Sigmoid colon (tissue), 7 donors: Measurements from ENCODE around the gene H6PD. TPM values are rescaled to one million over a fixed set of nuclear protein-coding genes. Genes with fewer than 3 reads are reported as not detected.

ENCODE experiments used
- DNase-seq: peaks from one replicate; pipeline ENCODE4 v3.0.0-alpha.2; 2019
- H3K27ac ChIP-seq, 4 donors: fragments of 200-600 bp; sonication (generic); one replicate each; pipeline ENCODE4 v1.5.1; 2016 to 2019; ENCODE audit warnings: mild to moderate bottlenecking in 1 of 4
- H3K27me3 ChIP-seq, 3 donors: fragments of 200-600 bp; sonication (generic); one replicate each; pipeline ENCODE4 v1.5.1; 2019; ENCODE audit warnings: mild to moderate bottlenecking in 1 of 3
- H3K36me3 ChIP-seq, 4 donors: fragments of 200-600 bp; sonication (generic); one replicate each; pipeline ENCODE4 v1.5.1; 2016 to 2019
- H3K4me1 ChIP-seq, 4 donors: fragments of 200-600 bp; sonication (generic); one replicate each; pipeline ENCODE4 v1.5.1; 2017 to 2019
- H3K4me3 ChIP-seq, 4 donors: fragments of 200-600 bp; sonication (generic); one replicate each; pipeline ENCODE4 v1.5.1; 2017 to 2019; ENCODE audit warnings: mild to moderate bottlenecking in 2 of 4, moderate library complexity in 1 of 4
- H3K9me3 ChIP-seq, 4 donors: fragments of 200-600 bp in 3 of 4; sonication (generic) in 3 of 4; one replicate each; pipeline versions ENCODE4 v1.5.1 to v1.6.1; 2013 to 2019
- EP300 ChIP-seq, 4 donors: sonication (generic); formaldehyde crosslinking; IDR thresholded peaks; one replicate each; pipeline ENCODE4 v1.6.1; 2017; ENCODE audit warnings: antibody characterized with exemption in 4 of 4
- POLR2A ChIP-seq, 2 donors: fragments of 450-650 bp; IDR thresholded peaks; one replicate each; pipeline ENCODE4 v1.6.1; 2016; ENCODE audit warnings: antibody characterized with exemption in 2 of 2, mild to moderate bottlenecking in 2 of 2, moderate library complexity in 2 of 2
- POLR2AphosphoS5 ChIP-seq, 4 donors: sonication (generic); formaldehyde crosslinking; IDR thresholded peaks; one replicate each; pipeline ENCODE4 v1.6.1; 2017; ENCODE audit warnings: antibody characterized with exemption in 4 of 4
- WGBS, 2 donors: extraction: QIAGEN DNeasy Blood & Tissue Kit; methylation state at CpG; one replicate each; pipeline ENCODE4 v1.1.7; 2013; 5-methylcytosine and 5-hydroxymethylcytosine counted together
- intact Hi-C: fragments of 100-400 bp; cut with DNase I; formaldehyde crosslinking; loops from one replicate; pipeline ENCODE4 v1.15.1; 2023
- polyA plus RNA-seq, 3 donors: library from polyadenylated mRNA; stranded (reverse); fragments of 200-250 nt; gene quantifications; one replicate each; pipeline ENCODE4 v1.2.3, GENCODE V29; 2013
- total RNA-seq, 4 donors: library from RNA; depleted of rRNA; stranded (reverse); fragments of >200 nt; gene quantifications; one replicate each; pipeline ENCODE4 v1.1.0, GENCODE V29; 2016
- TF ChIP-seq, protein P1 (sequence below), 4 experiments: fragments of 450-650 bp in 3 of 4; fragments of 200-600 bp in 1 of 4; IDR thresholded peaks; one replicate each; pipeline ENCODE4 v1.5.1; 2016 to 2019; ENCODE audit warnings: antibody characterized with exemption in 4 of 4, mild to moderate bottlenecking in 3 of 4, moderate library complexity in 2 of 4
- donor health status: healthy with polysubstance abuse.
- donor health status: Bipolar disorder and iron deficiency.
- donor health status: healthy.

H6PD gene
- total and polyA plus RNA-seq, 7 donors = 2.8 to 34.3 (median 23.2) TPM

DNA sequence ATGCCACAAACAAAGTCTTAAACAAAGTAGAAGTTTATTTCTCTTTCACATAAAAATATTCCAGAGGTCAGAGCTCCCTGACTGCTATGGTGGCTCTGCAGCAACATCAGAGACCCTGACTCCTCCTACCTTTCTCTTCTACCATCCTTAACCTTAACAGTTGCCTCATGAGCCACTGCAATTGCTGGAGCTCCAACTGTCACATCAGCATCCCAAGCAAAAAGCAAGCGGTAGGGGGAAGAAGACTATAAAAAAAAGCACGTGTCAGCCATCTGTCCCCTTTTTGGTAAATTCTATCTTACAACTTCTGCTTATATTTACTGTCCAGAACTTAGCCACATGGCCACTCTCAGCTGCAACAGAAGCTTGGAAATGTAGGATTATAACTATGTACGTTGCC, 21.8 kb upstream of the H6PD start:
- Histone ChIP-seq H3K4me3 (no peak overlapping the region), H3K27ac (no peak overlapping the region), H3K9me3 (no peaks in the 10 kb centered on the region), H3K27me3 (peaks cover 0 to 26% (median 3%) of the 10 kb centered on the region in 3 donors), H3K36me3 (no peaks in the 10 kb centered on the region), H3K4me1 (no peaks in the 10 kb centered on the region)
- DNase-seq = no peak
- TF ChIP-seq POLR2AphosphoS5 (IDR thresholded peaks at IDR 0.05) (no peak), EP300 (IDR thresholded peaks at IDR 0.05) (no peak), POLR2A (IDR thresholded peaks at IDR 0.05) (no peak)
- TF ChIP-seq, protein P1, sequence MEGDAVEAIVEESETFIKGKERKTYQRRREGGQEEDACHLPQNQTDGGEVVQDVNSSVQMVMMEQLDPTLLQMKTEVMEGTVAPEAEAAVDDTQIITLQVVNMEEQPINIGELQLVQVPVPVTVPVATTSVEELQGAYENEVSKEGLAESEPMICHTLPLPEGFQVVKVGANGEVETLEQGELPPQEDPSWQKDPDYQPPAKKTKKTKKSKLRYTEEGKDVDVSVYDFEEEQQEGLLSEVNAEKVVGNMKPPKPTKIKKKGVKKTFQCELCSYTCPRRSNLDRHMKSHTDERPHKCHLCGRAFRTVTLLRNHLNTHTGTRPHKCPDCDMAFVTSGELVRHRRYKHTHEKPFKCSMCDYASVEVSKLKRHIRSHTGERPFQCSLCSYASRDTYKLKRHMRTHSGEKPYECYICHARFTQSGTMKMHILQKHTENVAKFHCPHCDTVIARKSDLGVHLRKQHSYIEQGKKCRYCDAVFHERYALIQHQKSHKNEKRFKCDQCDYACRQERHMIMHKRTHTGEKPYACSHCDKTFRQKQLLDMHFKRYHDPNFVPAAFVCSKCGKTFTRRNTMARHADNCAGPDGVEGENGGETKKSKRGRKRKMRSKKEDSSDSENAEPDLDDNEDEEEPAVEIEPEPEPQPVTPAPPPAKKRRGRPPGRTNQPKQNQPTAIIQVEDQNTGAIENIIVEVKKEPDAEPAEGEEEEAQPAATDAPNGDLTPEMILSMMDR (IDR thresholded peaks at IDR 0.05) = no peak
- 77 to 80% methylated on average over 3 of the region's 3 CpGs for WGBS, 2 donors
- intact Hi-C loops = no loop called here

DNA sequence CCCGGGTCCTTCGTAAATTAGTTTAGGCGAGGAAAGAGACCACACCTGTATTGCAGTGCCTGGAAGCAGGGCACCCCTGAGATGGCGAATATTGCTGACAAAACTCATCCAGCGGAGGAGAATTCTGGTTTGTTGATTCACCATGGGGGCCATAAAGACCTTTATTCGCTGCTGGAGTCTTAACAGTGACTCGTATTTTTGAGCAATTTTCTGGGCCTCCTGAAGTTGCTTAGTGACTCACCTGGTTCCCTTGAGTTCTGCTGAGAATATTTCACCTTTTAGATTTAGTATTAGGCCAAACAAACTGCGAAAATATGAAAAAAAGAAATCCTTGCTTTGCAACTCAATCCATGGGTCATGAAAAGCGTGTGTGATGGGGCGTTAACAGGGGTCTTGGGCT, 20.6 kb upstream of the H6PD start:
- H3K9me3 ChIP-seq = no peaks in the 10 kb centered on the region
- no peaks in the 10 kb centered on the region for H3K4me1 ChIP-seq
- 84 to 88% methylated on average over 10 of the region's 10 CpGs for WGBS, 2 donors
- peaks cover 0 to 19% (median 3%) of the 10 kb centered on the region in 3 donors for H3K27me3 ChIP-seq
- H3K27ac ChIP-seq = no peak overlapping the region
- TF ChIP-seq POLR2A (IDR thresholded peaks at IDR 0.05) (no peak), POLR2AphosphoS5 (IDR thresholded peaks at IDR 0.05) (no peak), EP300 (IDR thresholded peaks at IDR 0.05) (no peak)
- TF ChIP-seq, protein P1 (IDR thresholded peaks at IDR 0.05) = no peak
- no peak overlapping the region for H3K4me3 ChIP-seq
- DNase-seq = no peak
- H3K36me3 ChIP-seq = no peaks in the 10 kb centered on the region
- intact Hi-C loops = no loop called here

DNA sequence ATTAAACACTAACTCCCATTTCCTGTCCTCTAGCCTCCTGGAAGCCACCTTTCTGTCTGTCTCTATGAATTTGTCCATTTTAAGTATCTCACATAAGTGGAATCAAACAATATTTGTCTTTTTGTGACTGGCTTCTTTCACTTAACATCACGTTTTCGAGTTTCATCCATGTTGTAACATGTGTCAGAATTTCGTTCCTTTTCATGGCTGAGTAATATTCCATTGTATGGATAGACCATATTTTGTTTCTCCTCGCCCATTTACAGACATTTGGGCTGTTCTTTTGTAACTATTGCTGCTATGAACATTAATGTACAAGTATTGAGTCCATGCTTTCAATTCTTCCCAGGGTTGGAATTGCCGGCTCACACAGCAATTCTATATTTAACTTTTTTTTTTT, 15.7 kb upstream of the H6PD start:
- intact Hi-C loops = no loop called here
- no peak overlapping the region for H3K27ac ChIP-seq
- DNase-seq = no peak
- no peaks in the 10 kb centered on the region for H3K9me3 ChIP-seq
- 69 to 70% methylated on average over 5 of the region's 5 CpGs for WGBS, 2 donors
- H3K27me3 ChIP-seq = no peaks in the 10 kb centered on the region
- no peaks in the 10 kb centered on the region for H3K4me1 ChIP-seq
- no peak overlapping the region for H3K4me3 ChIP-seq
- H3K36me3 ChIP-seq = no peaks in the 10 kb centered on the region
- TF ChIP-seq, protein P1 (IDR thresholded peaks at IDR 0.05) = no peak
- TF ChIP-seq EP300 (IDR thresholded peaks at IDR 0.05) (no peak), POLR2AphosphoS5 (IDR thresholded peaks at IDR 0.05) (no peak), POLR2A (IDR thresholded peaks at IDR 0.05) (no peak)

DNA sequence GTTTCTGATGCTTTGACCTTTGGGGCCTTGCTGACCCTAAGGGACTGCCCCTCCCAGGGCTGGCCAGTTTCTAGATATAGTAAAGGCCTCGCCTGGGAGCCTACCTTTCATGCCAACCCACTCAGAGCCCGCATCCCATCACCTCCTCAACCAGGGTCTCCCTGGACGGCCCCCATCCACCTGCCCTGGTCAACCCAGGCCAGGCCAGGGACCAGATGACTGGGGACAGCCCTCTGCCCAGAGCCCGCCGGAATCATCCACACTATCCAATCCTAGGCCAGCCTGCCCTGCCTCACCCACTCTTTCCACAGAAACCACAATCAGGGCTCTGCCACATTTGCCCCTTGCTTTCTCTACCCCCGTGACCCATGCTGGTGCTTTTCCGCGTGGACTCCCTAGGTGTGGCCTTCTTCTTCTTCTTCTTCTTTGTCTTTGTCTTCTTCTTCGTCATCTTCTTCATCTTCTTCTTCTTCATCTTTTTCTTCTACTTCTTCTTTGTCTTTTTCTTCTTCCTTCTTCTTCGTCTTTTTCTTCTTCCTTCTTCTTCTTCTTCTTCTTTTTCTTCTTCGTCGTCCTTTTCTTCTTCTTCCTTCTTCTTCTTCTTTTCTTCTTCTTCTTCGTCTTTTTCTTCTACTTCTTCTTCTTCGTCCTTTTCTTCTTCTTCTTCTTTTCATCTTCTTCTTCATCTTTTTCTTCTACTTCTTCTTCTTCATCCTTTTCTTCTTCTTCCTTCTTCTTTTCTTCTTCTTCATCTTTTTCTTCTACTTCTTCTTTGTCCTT, 11.5 kb upstream of the H6PD start:
- Histone ChIP-seq H3K4me1 (no peaks in the 10 kb centered on the region), H3K27me3 (no peaks in the 10 kb centered on the region), H3K27ac (no peak overlapping the region), H3K4me3 (no peak overlapping the region), H3K36me3 (no peaks in the 10 kb centered on the region), H3K9me3 (no peaks in the 10 kb centered on the region)
- no peak for DNase-seq
- 83 to 93% methylated on average over 14 of the region's 14 CpGs for WGBS, 2 donors
- intact Hi-C loops = no loop called here
- TF ChIP-seq POLR2A (IDR thresholded peaks at IDR 0.05) = no peak
- no peak for TF ChIP-seq POLR2AphosphoS5 (IDR thresholded peaks at IDR 0.05)
- TF ChIP-seq, protein P1 (IDR thresholded peaks at IDR 0.05) = no peak
- TF ChIP-seq EP300 (IDR thresholded peaks at IDR 0.05) = no peak
